EH (cell line): ENCODE data around the gene ARL14EP.

Experiments
- DNase-seq: peaks from one replicate; pipeline ENCODE4 v3.0.0-alpha.2; 2015; ENCODE audit warnings: low read depth

ARL14EP gene

GRCh38 chr11:30380846-30381245 lies 57.9 kb downstream of the ARL14EP start:
- no peak for DNase-seq

- DNase-seq = no peak
Observed at GRCh38 chr11:30381879-30382278, 59.0 kb downstream of the ARL14EP start.
